Astrocyte (in vitro differentiated cells and primary cell): Measurements from ENCODE around the gene S1PR1. TPM values are rescaled to one million over a fixed set of nuclear protein-coding genes. Genes with fewer than 3 reads are reported as not detected.

Experiments
- DNase-seq: peaks from one replicate; pipeline ENCODE4 v3.0.0-alpha.2; 2010; ENCODE audit warnings: low read depth
- FAIRE-seq: peaks from 2 replicates; lab custom pipeline; 2011; peaks lifted over from hg19 to GRCh38; lab: Jason Lieb, UNC
- H2AFZ ChIP-seq: 2 replicates; pipeline ENCODE4 v1.6.0; 2012; ENCODE audit warnings: low read depth, low read length, inconsistent platforms
- H3K27ac ChIP-seq: 2 replicates; pipeline ENCODE4 v1.5.1; 2011; ENCODE audit warnings: low read depth, low read length, inconsistent platforms
- H3K27me3 ChIP-seq: 2 replicates; pipeline ENCODE4 v1.6.0; 2011; ENCODE audit warnings: low read length, inconsistent platforms; ENCODE audit not compliant: insufficient read depth
- H3K36me3 ChIP-seq: 2 replicates; pipeline ENCODE4 v1.5.1; 2011; ENCODE audit warnings: low read length, inconsistent platforms; ENCODE audit not compliant: insufficient read depth
- H3K4me1 ChIP-seq: 2 replicates; pipeline ENCODE4 v1.5.1; 2011; ENCODE audit warnings: low read length, inconsistent platforms; ENCODE audit not compliant: insufficient read depth
- H3K4me2 ChIP-seq: 2 replicates; pipeline ENCODE4 v1.6.0; 2012; ENCODE audit warnings: low read length, inconsistent platforms
- H3K4me3 ChIP-seq: 2 replicates; pipeline ENCODE4 v1.5.1; 2011; ENCODE audit warnings: low read depth, mild to moderate bottlenecking, low read length, inconsistent platforms; ENCODE audit not compliant: insufficient read depth
- H3K79me2 ChIP-seq: 2 replicates; pipeline ENCODE4 v1.6.0; 2012; ENCODE audit warnings: mild to moderate bottlenecking, low read length, inconsistent platforms; ENCODE audit not compliant: insufficient read depth
- H3K9ac ChIP-seq: 2 replicates; pipeline ENCODE4 v1.6.0; 2012; ENCODE audit warnings: mild to moderate bottlenecking, low read length, inconsistent platforms
- H3K9me3 ChIP-seq: 2 replicates; pipeline ENCODE4 v1.5.1; 2012; ENCODE audit warnings: low read depth, mild to moderate bottlenecking, low read length, inconsistent platforms; ENCODE audit not compliant: insufficient read depth
- H4K20me1 ChIP-seq: 2 replicates; pipeline ENCODE4 v1.6.0; 2012; ENCODE audit warnings: low read length, inconsistent platforms; ENCODE audit not compliant: insufficient read depth
- H3K27ac Mint-ChIP-seq: one replicate; pipeline ENCODE4 v1.8.0; 2021; ENCODE audit warnings: mild to moderate bottlenecking, mixed read lengths; ENCODE audit not compliant: unreplicated experiment
- H3K27me3 Mint-ChIP-seq: one replicate; pipeline ENCODE4 v1.8.0; 2021; ENCODE audit warnings: low read depth, mixed read lengths; ENCODE audit not compliant: unreplicated experiment
- H3K36me3 Mint-ChIP-seq: one replicate; pipeline ENCODE4 v1.8.0; 2021; ENCODE audit warnings: low read depth, mixed read lengths; ENCODE audit not compliant: unreplicated experiment
- H3K4me1 Mint-ChIP-seq: one replicate; pipeline ENCODE4 v1.8.0; 2021; ENCODE audit warnings: low read depth, mixed read lengths; ENCODE audit not compliant: unreplicated experiment
- H3K4me3 Mint-ChIP-seq: one replicate; pipeline ENCODE4 v1.8.0; 2021; ENCODE audit warnings: mild to moderate bottlenecking, moderate library complexity, mixed read lengths; ENCODE audit not compliant: unreplicated experiment
- H3K9me3 Mint-ChIP-seq: one replicate; pipeline ENCODE4 v1.8.0; 2021; ENCODE audit warnings: mild to moderate bottlenecking, mixed read lengths; ENCODE audit not compliant: unreplicated experiment
- EZH2 ChIP-seq: IDR thresholded peaks from 2 replicates; pipeline ENCODE4 v1.6.1; 2012; ENCODE audit warnings: mild to moderate bottlenecking, low read length, inconsistent platforms; ENCODE audit not compliant: insufficient read depth
- total RNA-seq: library from RNA; stranded (reverse); gene quantifications from 2 replicates; pipeline ENCODE4 v1.2.1, GENCODE V29; 2021
- TF ChIP-seq, protein P1 (sequence below): IDR thresholded peaks from 2 replicates; pipeline ENCODE4 v1.5.1; 2011; ENCODE audit warnings: low read depth, mild to moderate bottlenecking, inconsistent platforms, low read length, moderate library complexity; ENCODE audit not compliant: insufficient read depth

The S1PR1 gene
- total RNA-seq, 1 donor from 2014 or later: 14.4 TPM

DNA sequence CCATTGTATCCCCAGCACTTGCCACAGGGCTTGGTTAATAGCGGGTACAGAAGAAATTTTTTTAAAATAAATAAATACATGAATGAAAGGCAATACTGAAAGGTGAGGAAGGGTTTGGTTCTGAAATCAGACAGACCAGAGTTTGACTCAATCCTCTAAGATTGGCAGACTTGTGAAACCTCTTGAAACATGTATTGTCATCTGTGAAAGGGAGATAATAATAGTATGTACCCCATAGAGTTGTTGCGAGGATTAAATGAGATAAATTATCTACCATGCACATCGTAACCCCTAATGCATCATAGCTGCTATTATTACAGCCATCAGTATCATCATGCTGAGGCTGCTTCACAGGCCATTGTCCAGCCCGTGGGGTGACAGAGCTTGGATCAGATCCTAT lies 41.4 kb downstream of the S1PR1 start:
- H3K4me3 Mint-ChIP-seq: no peak overlapping the region
- H2AFZ ChIP-seq: no peak overlapping the region
- no peak for FAIRE-seq

DNA sequence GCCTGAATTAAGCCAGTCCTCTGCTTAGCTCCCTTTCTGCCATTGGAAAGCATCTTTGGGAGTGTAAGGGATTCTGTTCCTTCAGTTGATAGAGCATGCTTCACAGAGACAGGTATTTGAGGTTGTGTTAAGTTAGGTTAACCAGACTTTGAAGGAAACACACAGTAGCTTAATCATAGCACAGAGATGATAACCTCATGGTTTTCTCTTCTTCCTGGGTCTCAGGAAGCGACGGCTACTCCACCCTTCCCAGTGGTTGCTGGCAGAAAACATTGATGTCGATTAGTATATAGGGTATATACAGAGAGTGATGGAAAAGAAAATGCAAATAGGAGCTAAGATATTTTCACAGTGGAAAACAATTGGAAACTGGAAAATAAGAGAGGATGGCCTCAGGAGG lies 42.0 kb downstream of the S1PR1 start:
- FAIRE-seq (no peak), DNase-seq (no peak)
- Histone ChIP-seq H2AFZ (no peak overlapping the region), H4K20me1 (no peaks in the 10 kb centered on the region), H3K4me2 (no peak overlapping the region), H3K9ac (no peak overlapping the region), H3K79me2 (no peaks in the 10 kb centered on the region), H3K4me3 (no peak overlapping the region), H3K36me3 (no peaks in the 10 kb centered on the region), H3K27ac (no peak overlapping the region), H3K27me3 (peaks cover 5% of the 10 kb centered on the region), H3K9me3 (no peaks in the 10 kb centered on the region), H3K4me1 (peaks cover 4% of the 10 kb centered on the region)
- Mint-ChIP-seq H3K4me3 (no peak overlapping the region), H3K36me3 (no peaks in the 10 kb centered on the region), H3K9me3 (no peaks in the 10 kb centered on the region), H3K27me3 (peaks cover 16% of the 10 kb centered on the region), H3K4me1 (no peaks in the 10 kb centered on the region), H3K27ac (no peak overlapping the region)
- TF ChIP-seq, protein P1, sequence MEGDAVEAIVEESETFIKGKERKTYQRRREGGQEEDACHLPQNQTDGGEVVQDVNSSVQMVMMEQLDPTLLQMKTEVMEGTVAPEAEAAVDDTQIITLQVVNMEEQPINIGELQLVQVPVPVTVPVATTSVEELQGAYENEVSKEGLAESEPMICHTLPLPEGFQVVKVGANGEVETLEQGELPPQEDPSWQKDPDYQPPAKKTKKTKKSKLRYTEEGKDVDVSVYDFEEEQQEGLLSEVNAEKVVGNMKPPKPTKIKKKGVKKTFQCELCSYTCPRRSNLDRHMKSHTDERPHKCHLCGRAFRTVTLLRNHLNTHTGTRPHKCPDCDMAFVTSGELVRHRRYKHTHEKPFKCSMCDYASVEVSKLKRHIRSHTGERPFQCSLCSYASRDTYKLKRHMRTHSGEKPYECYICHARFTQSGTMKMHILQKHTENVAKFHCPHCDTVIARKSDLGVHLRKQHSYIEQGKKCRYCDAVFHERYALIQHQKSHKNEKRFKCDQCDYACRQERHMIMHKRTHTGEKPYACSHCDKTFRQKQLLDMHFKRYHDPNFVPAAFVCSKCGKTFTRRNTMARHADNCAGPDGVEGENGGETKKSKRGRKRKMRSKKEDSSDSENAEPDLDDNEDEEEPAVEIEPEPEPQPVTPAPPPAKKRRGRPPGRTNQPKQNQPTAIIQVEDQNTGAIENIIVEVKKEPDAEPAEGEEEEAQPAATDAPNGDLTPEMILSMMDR: no peak
- no peak for TF ChIP-seq EZH2

More for the DNA sequence above, 41.4 kb downstream of the S1PR1 start:
- no peaks in the 10 kb centered on the region for H3K4me1 Mint-ChIP-seq
- Histone ChIP-seq H3K4me3 (no peak overlapping the region), H3K27ac (no peak overlapping the region), H3K36me3 (no peaks in the 10 kb centered on the region), H3K27me3 (peaks cover 5% of the 10 kb centered on the region), H4K20me1 (no peaks in the 10 kb centered on the region), H3K4me2 (no peak overlapping the region), H3K79me2 (no peaks in the 10 kb centered on the region), H3K4me1 (peaks cover 4% of the 10 kb centered on the region), H3K9me3 (no peaks in the 10 kb centered on the region), H3K9ac (no peak overlapping the region)
- TF ChIP-seq EZH2: no peak
- DNase-seq: no peak
- H3K9me3 Mint-ChIP-seq: no peaks in the 10 kb centered on the region
- peaks cover 16% of the 10 kb centered on the region for H3K27me3 Mint-ChIP-seq
- no peak overlapping the region for H3K27ac Mint-ChIP-seq
- H3K36me3 Mint-ChIP-seq: no peaks in the 10 kb centered on the region

DNA sequence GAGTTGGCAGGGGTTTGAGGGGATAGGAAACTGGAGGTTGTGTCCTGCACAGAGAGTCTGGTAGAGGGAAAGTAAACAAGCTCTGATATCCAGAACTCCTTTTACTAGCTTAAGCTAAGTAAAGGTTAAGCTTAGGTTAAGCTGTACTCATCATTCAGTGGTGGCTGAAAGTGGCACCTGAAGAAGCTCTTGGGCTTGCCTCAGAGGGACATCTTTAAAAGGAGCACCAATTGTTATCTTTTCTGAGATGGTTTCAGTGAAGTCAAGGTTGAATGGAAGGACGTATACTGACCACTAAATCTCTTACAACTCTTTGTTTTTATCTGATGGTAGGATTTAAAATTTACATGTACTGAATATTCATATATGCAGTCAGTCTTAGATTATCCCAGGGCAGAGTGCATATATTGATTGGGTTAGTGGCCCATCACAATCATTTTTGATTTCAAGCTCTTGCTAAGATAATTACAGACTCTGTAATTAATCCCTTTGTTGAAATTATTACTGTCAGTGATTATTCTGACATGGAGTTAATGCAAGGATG lies 43.3 kb downstream of the S1PR1 start:
- no peak overlapping the region for H3K4me3 ChIP-seq

More for the DNA sequence above, 43.3 kb downstream of the S1PR1 start:
- FAIRE-seq (no peak), DNase-seq (no peak)
- peaks cover 16% of the 10 kb centered on the region for H3K27me3 Mint-ChIP-seq
- no peaks in the 10 kb centered on the region for H3K9me3 ChIP-seq
- H3K4me1 ChIP-seq: peaks cover 4% of the 10 kb centered on the region
- no peaks in the 10 kb centered on the region for H3K79me2 ChIP-seq
- no peak overlapping the region for H3K27ac Mint-ChIP-seq
- H4K20me1 ChIP-seq: no peaks in the 10 kb centered on the region
- H3K9ac ChIP-seq: no peak overlapping the region
- no peak overlapping the region for H3K4me3 Mint-ChIP-seq
- H3K4me2 ChIP-seq: no peak overlapping the region
- H3K36me3 ChIP-seq: no peaks in the 10 kb centered on the region
- H3K9me3 Mint-ChIP-seq: no peaks in the 10 kb centered on the region
- H3K36me3 Mint-ChIP-seq: no peaks in the 10 kb centered on the region
- TF ChIP-seq, protein P1: no peak
- no peak for TF ChIP-seq EZH2
- H2AFZ ChIP-seq: no peak overlapping the region
- H3K27ac ChIP-seq: no peak overlapping the region
- peaks cover 5% of the 10 kb centered on the region for H3K27me3 ChIP-seq
- H3K4me1 Mint-ChIP-seq: no peaks in the 10 kb centered on the region
